Endothelial cell of umbilical vein (primary cell): ENCODE measurements around the gene SH3PXD2A. TPM values are rescaled to one million over a fixed set of nuclear protein-coding genes. Genes with fewer than 3 reads are reported as not detected.

Source experiments
- BruUV-seq: library from RNA; stranded (reverse); fragments of 400-500 nt; replicated peaks from 2 replicates; lab custom pipeline; 2021; lab: Mats Ljungman, UMichigan
- CTCF ChIA-PET: fragments of 300-600, 350-600 bp; sonication (Branson Sonifier 250); formaldehyde crosslinking; loops from one replicate; lab custom pipeline; 2021; ENCODE audit warnings: antibody characterized with exemption, inconsistent platforms; lab: Charles Lee
- POLR2A ChIA-PET: fragments of 300-600, 350-600 bp; sonication (Branson Sonifier 250); formaldehyde crosslinking; loops from one replicate; lab custom pipeline; 2021; ENCODE audit warnings: antibody characterized with exemption, inconsistent platforms; lab: Charles Lee
- DNase-seq: peaks from one replicate; pipeline ENCODE4 v3.0.0-alpha.2; 2011; ENCODE audit warnings: low read depth, low spot score
- FAIRE-seq: peaks from 2 replicates; lab custom pipeline; 2011; peaks lifted over from hg19 to GRCh38; lab: Jason Lieb, UNC
- H2AFZ ChIP-seq: 2 replicates; pipeline ENCODE4 v1.6.0; 2012; ENCODE audit warnings: low read depth, low read length, control low read depth, inconsistent platforms
- H3K27ac ChIP-seq: 2 replicates; pipeline ENCODE4 v1.5.1; 2011; ENCODE audit warnings: low read depth, mild to moderate bottlenecking, control low read depth, low read length, moderate library complexity; ENCODE audit not compliant: insufficient read depth
- H3K27me3 ChIP-seq, 2 experiments: 2 replicates each; pipeline versions ENCODE4 v1.6.0 to v1.6.1; 2011; ENCODE audit warnings: low read length in 2 of 2, mixed read lengths in 1 of 2; ENCODE audit not compliant: control insufficient read depth in 2 of 2, insufficient read depth in 2 of 2
- H3K36me3 ChIP-seq, 2 experiments: 2 replicates in 1 of 2; 3 replicates in 1 of 2; pipeline ENCODE4 v1.5.1; 2011; ENCODE audit warnings: low read length in 2 of 2, mild to moderate bottlenecking in 1 of 2, moderate library complexity in 1 of 2; ENCODE audit not compliant: control insufficient read depth in 2 of 2, insufficient read depth in 2 of 2; ENCODE audit errors: extremely low read depth in 1 of 2
- H3K4me1 ChIP-seq: 3 replicates; pipeline ENCODE4 v1.5.1; 2011; ENCODE audit warnings: mild to moderate bottlenecking, low read length; ENCODE audit not compliant: control insufficient read depth, insufficient read depth; ENCODE audit errors: extremely low read depth
- H3K4me2 ChIP-seq: 2 replicates; pipeline ENCODE4 v1.6.1; 2011; ENCODE audit warnings: low read length, control low read depth, mixed read lengths; ENCODE audit not compliant: insufficient read depth
- H3K4me3 ChIP-seq, 3 experiments: fragments of 200-600 bp in 1 of 3; sonication (generic), shearing (Covaris generic) in 1 of 3; replicated peaks in 1 of 3; 2 replicates each; pipeline ENCODE4 v1.5.1; 2011 to 2016; ENCODE audit warnings: control low read depth in 3 of 3, low read length in 3 of 3, mild to moderate bottlenecking in 2 of 3, inconsistent platforms in 1 of 3, low read depth in 1 of 3, moderate library complexity in 1 of 3; ENCODE audit not compliant: insufficient read depth in 1 of 3
- H3K79me2 ChIP-seq: 2 replicates; pipeline ENCODE4 v1.6.0; 2012; ENCODE audit warnings: low read length, inconsistent platforms; ENCODE audit not compliant: control insufficient read depth, insufficient read depth
- H3K9ac ChIP-seq: replicated peaks from 2 replicates; pipeline ENCODE3; 2011; ENCODE audit warnings: low read length, control low read depth; ENCODE audit not compliant: insufficient read depth; ENCODE audit errors: extremely low read depth
- H3K9me1 ChIP-seq: replicated peaks from 3 replicates; pipeline ENCODE4 v1.6.0; 2011; ENCODE audit warnings: mild to moderate bottlenecking, low read length; ENCODE audit not compliant: control insufficient read depth, insufficient read depth; ENCODE audit errors: extremely low read depth
- H3K9me3 ChIP-seq: replicated peaks from 2 replicates; pipeline ENCODE4 v1.5.1; 2012; ENCODE audit warnings: low read length, inconsistent platforms; ENCODE audit not compliant: control insufficient read depth, insufficient read depth
- H4K20me1 ChIP-seq: replicated peaks from 2 replicates; pipeline ENCODE3; 2011; ENCODE audit warnings: mild to moderate bottlenecking, low read length; ENCODE audit not compliant: control insufficient read depth, insufficient read depth; ENCODE audit errors: extremely low read depth
- EZH2 ChIP-seq: IDR thresholded peaks from 2 replicates; pipeline ENCODE4 v1.6.1; 2012; ENCODE audit warnings: borderline replicate concordance, low read depth, mild to moderate bottlenecking, moderate library complexity, low read length, inconsistent platforms; ENCODE audit not compliant: severe bottlenecking
- FOS ChIP-seq: IDR thresholded peaks from 2 replicates; pipeline ENCODE4 v1.6.1; 2011; ENCODE audit warnings: mild to moderate bottlenecking, low read length, moderate library complexity, borderline replicate concordance; ENCODE audit not compliant: insufficient read depth
- GATA2 ChIP-seq: IDR thresholded peaks from 2 replicates; pipeline ENCODE4 v1.7.0; 2011; ENCODE audit warnings: low read depth, mild to moderate bottlenecking, moderate library complexity, mixed read lengths, low read length; ENCODE audit not compliant: insufficient read length, insufficient read depth
- JUN ChIP-seq: IDR thresholded peaks from 2 replicates; pipeline ENCODE4 v1.6.1; 2011; ENCODE audit warnings: borderline replicate concordance, low read depth; ENCODE audit not compliant: insufficient read length, insufficient read depth
- MYC ChIP-seq: IDR thresholded peaks from one replicate; pipeline ENCODE4 v1.6.1; 2011; ENCODE audit warnings: mild to moderate bottlenecking, low read depth, low read length
- POLR2A ChIP-seq: IDR thresholded peaks from 2 replicates; pipeline ENCODE4 v1.6.1; 2012; ENCODE audit warnings: low read depth, mild to moderate bottlenecking, control low read depth, low read length
- POLR2AphosphoS5 ChIP-seq: IDR thresholded peaks from 2 replicates; pipeline ENCODE4 v1.6.1; 2012; ENCODE audit warnings: low read depth, mild to moderate bottlenecking, control low read depth, low read length, moderate library complexity; ENCODE audit not compliant: insufficient read depth
- dilution Hi-C: fragments of 300-500 bp; cut with MboI; formaldehyde crosslinking; loops from one replicate; pipeline ENCODE4 v1.15.0; 2019; ENCODE audit warnings: low sequenced_read_pairs; ENCODE audit not compliant: extremely low pct_ligation_motif_present
- intact Hi-C: fragments of 100-400 bp; cut with micrococcal nuclease; formaldehyde crosslinking; loops from one replicate; pipeline ENCODE4 v1.10.0; 2022
- polyA plus RNA-seq, 4 experiments: library from polyadenylated mRNA; depleted of rRNA in 3 of 4; stranded (reverse) in 3 of 4; unstranded in 1 of 4; fragments of >200 nt; gene quantifications; 2 replicates each; pipeline versions ENCODE4 v1.2.1 to v1.2.3, GENCODE V29; 2011 to 2012; ENCODE audit warnings: missing spikeins in 1 of 4
- total RNA-seq: library from RNA; stranded (reverse); gene quantifications from 2 replicates; pipeline ENCODE4 v1.2.3, GENCODE V29; 2021
- TF ChIP-seq, protein P1 (sequence below): IDR thresholded peaks from 2 replicates; pipeline ENCODE4 v1.6.1; 2011; ENCODE audit not compliant: insufficient read depth, insufficient read length
- TF ChIP-seq, protein P2 (sequence below), 2 donors: IDR thresholded peaks; 1 replicate in 1 of 2; 2 replicates in 1 of 2; pipeline ENCODE4 v1.5.1; 2011; ENCODE audit warnings: low read length in 2 of 2, mild to moderate bottlenecking in 2 of 2, moderate library complexity in 2 of 2, control low read depth in 1 of 2, inconsistent platforms in 1 of 2, low read depth in 1 of 2; ENCODE audit not compliant: insufficient read depth in 1 of 2; ENCODE audit errors: extremely low read depth in 1 of 2

The SH3PXD2A gene
- total and polyA plus RNA-seq, 2 donors (not counting 3 experiments of a cell fraction or from before 2014, with no cell fraction given): 1.4 to 5.1 TPM

DNA sequence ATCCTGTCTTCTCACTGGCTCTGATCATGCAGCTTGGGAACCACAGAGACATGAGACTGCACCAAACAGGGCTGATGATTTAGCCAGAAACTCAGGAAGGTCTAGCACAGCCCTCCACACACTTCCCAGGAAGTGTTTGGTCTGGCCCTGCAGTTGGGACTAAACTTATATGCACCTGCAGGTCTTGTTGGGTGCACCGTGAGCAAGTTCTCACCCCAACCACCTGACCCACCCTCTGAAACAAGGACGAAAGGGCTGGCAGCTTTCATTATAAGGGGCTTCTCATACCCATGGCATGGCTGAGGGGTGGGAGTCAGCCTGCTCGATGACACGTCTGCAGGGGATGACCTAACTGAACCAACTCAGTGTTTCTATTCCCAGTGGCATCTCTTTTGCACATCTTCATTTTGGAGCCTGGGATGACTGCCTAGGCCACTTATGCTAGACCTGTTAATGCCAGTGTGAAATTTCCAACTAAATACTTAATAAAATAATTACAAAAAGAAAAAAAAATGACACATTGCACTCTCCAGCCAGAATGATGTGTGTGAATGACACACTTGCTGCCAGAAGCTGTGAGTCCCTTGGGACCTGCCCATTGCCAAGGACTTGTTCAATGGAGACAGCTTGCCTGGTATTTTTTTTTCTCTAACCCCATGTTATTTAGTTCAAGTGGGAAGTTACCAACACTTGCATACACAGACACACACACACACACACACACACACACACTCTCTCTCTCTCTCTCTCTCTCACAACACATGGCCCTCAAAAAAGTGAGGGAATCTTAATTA lies 259.2 kb downstream of the SH3PXD2A start:
- Histone ChIP-seq H3K79me2 (no peaks in the 10 kb centered on the region), H3K9me3 (no peaks in the 10 kb centered on the region), H3K27me3 (no peaks in the 10 kb centered on the region), H3K9me1 (no peaks in the 10 kb centered on the region), H3K4me1 (peaks cover 17% of the 10 kb centered on the region), H3K4me2 (no peak overlapping the region), H3K4me3 (no peak overlapping the region), H3K27ac (no peak overlapping the region), H3K36me3 (no peaks in the 10 kb centered on the region), H4K20me1 (no peaks in the 10 kb centered on the region), H2AFZ (no peak overlapping the region), H3K9ac (no peak overlapping the region)
- dilution Hi-C loops: no loop called here
- intact Hi-C loops: no loop called here
- POLR2A ChIA-PET: no interaction called here
- FAIRE-seq (peak; percentile 4), DNase-seq (no peak)
- BruUV-seq: no TSS peak
- CTCF ChIA-PET: interaction anchor here (0.6 to 3.2 kb wide), 3 partner anchors 9 to 782 kb away, joined by 3 to 65 read pairs (median 4); no protein-coding TSS in a partner anchor
- TF ChIP-seq GATA2 (no peak), EZH2 (no peak), POLR2A (no peak), MYC (no peak), JUN (no peak), FOS (no peak), POLR2AphosphoS5 (no peak)
- TF ChIP-seq, protein P1, sequence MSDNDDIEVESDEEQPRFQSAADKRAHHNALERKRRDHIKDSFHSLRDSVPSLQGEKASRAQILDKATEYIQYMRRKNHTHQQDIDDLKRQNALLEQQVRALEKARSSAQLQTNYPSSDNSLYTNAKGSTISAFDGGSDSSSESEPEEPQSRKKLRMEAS: no peak
- TF ChIP-seq, protein P2, sequence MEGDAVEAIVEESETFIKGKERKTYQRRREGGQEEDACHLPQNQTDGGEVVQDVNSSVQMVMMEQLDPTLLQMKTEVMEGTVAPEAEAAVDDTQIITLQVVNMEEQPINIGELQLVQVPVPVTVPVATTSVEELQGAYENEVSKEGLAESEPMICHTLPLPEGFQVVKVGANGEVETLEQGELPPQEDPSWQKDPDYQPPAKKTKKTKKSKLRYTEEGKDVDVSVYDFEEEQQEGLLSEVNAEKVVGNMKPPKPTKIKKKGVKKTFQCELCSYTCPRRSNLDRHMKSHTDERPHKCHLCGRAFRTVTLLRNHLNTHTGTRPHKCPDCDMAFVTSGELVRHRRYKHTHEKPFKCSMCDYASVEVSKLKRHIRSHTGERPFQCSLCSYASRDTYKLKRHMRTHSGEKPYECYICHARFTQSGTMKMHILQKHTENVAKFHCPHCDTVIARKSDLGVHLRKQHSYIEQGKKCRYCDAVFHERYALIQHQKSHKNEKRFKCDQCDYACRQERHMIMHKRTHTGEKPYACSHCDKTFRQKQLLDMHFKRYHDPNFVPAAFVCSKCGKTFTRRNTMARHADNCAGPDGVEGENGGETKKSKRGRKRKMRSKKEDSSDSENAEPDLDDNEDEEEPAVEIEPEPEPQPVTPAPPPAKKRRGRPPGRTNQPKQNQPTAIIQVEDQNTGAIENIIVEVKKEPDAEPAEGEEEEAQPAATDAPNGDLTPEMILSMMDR (IDR thresholded peaks at IDR 0.05; ENCODE audit: extremely low read depth in 1 of 2, insufficient read depth in 1 of 2, low read depth in 1 of 2, low read length in 2 of 2): no peak
